Testis (tissue), 2 donors: ENCODE data around the gene BHLHA9.

ENCODE experiments used
- CTCF ChIP-seq, 3 experiments: fragments of 450-650 bp in 2 of 3; fragments of 200-600 bp in 1 of 3; sonication (generic) in 1 of 3; IDR thresholded peaks; one replicate each; pipeline ENCODE4 v1.5.1; 2016 to 2019; ENCODE audit warnings: antibody characterized with exemption in 3 of 3, mild to moderate bottlenecking in 2 of 3, moderate library complexity in 1 of 3
- POLR2A ChIP-seq: fragments of 450-650 bp; IDR thresholded peaks from one replicate; pipeline ENCODE4 v1.6.1; 2017; ENCODE audit warnings: antibody characterized with exemption, mild to moderate bottlenecking, moderate library complexity

GRCh38 chr17:1232786-1233185 lies 37.5 kb upstream of the BHLHA9 start:
- TF ChIP-seq CTCF (IDR thresholded peaks at IDR 0.05): no peak
- no peak for TF ChIP-seq POLR2A
